ENCODE results near the gene MBNL3. TPM values are rescaled to one million over a fixed set of nuclear protein-coding genes. Genes with fewer than 3 reads are reported as not detected.
"Not testable (repeated sequence)": the region's sequence is repeated elsewhere in the genome, so short reads cannot be mapped to it uniquely, and the experiment has no call there.

The MBNL3 gene
- total RNA-seq, 1 experiment from 2014 or later, result 3.8 TPM

- no peak for DNase-seq (ENCODE audit: low read depth)
Observed at GRCh38 chrX:132474544-132475248, 14.1 kb downstream of the MBNL3 start.

GRCh38 chrX:132472397-132472796 is 16.4 kb downstream of the MBNL3 start:
- no peak for DNase-seq (ENCODE audit: low read depth)

- DNase-seq (ENCODE audit: low read depth), result no peak
Observed at GRCh38 chrX:132470831-132471230, 18.0 kb downstream of the MBNL3 start.

GRCh38 chrX:132470179-132470578 is 18.7 kb downstream of the MBNL3 start:
- DNase-seq (ENCODE audit: low read depth), result no peak

GRCh38 chrX:132468454-132468853 is 20.4 kb downstream of the MBNL3 start:
- no peak for DNase-seq (ENCODE audit: low read depth)

- no peak for DNase-seq (ENCODE audit: low read depth)
Observed at GRCh38 chrX:132467989-132468388, 20.8 kb downstream of the MBNL3 start.

- DNase-seq (ENCODE audit: low read depth), result no peak
Observed at GRCh38 chrX:132467026-132467425, 21.8 kb downstream of the MBNL3 start.

- no peak for DNase-seq (ENCODE audit: low read depth)
Observed at GRCh38 chrX:132463411-132463810, 25.4 kb downstream of the MBNL3 start.

GRCh38 chrX:132461886-132462285 is 27.0 kb downstream of the MBNL3 start:
- no peak for DNase-seq (ENCODE audit: low read depth)

GRCh38 chrX:132452911-132453550 is 35.8 kb downstream of the MBNL3 start:
- DNase-seq (ENCODE audit: low read depth), result no peak

GRCh38 chrX:132445909-132446308 is 42.9 kb downstream of the MBNL3 start:
- DNase-seq (ENCODE audit: low read depth), result not testable (repeated sequence)

- no peak for DNase-seq (ENCODE audit: low read depth)
Observed at GRCh38 chrX:132444936-132445335, 43.9 kb downstream of the MBNL3 start.

GRCh38 chrX:132443196-132444135 is 45.4 kb downstream of the MBNL3 start:
- DNase-seq (ENCODE audit: low read depth), result no peak

- DNase-seq (ENCODE audit: low read depth), result no peak
Observed at GRCh38 chrX:132442691-132443090, 46.1 kb downstream of the MBNL3 start.

- no peak for DNase-seq (ENCODE audit: low read depth)
Observed at GRCh38 chrX:132435222-132435621, 53.6 kb downstream of the MBNL3 start.

GRCh38 chrX:132433551-132433950 is 55.3 kb downstream of the MBNL3 start:
- no peak for DNase-seq (ENCODE audit: low read depth)

GRCh38 chrX:132433001-132433400 is 55.8 kb downstream of the MBNL3 start:
- no peak for DNase-seq (ENCODE audit: low read depth)

GRCh38 chrX:132428896-132429295 is 59.9 kb downstream of the MBNL3 start:
- DNase-seq (ENCODE audit: low read depth), result no peak

GRCh38 chrX:132426695-132427281 is 62.0 kb downstream of the MBNL3 start:
- no peak for DNase-seq (ENCODE audit: low read depth)

- no peak for DNase-seq (ENCODE audit: low read depth)
Observed at GRCh38 chrX:132425744-132426318, 63.0 kb downstream of the MBNL3 start.

GRCh38 chrX:132423323-132423722 is 65.5 kb downstream of the MBNL3 start:
- no peak for DNase-seq (ENCODE audit: low read depth)

GRCh38 chrX:132415012-132415411 is 73.8 kb downstream of the MBNL3 start:
- DNase-seq (ENCODE audit: low read depth), result no peak
